Measurements from ENCODE around the gene SLITRK1.

DNA sequence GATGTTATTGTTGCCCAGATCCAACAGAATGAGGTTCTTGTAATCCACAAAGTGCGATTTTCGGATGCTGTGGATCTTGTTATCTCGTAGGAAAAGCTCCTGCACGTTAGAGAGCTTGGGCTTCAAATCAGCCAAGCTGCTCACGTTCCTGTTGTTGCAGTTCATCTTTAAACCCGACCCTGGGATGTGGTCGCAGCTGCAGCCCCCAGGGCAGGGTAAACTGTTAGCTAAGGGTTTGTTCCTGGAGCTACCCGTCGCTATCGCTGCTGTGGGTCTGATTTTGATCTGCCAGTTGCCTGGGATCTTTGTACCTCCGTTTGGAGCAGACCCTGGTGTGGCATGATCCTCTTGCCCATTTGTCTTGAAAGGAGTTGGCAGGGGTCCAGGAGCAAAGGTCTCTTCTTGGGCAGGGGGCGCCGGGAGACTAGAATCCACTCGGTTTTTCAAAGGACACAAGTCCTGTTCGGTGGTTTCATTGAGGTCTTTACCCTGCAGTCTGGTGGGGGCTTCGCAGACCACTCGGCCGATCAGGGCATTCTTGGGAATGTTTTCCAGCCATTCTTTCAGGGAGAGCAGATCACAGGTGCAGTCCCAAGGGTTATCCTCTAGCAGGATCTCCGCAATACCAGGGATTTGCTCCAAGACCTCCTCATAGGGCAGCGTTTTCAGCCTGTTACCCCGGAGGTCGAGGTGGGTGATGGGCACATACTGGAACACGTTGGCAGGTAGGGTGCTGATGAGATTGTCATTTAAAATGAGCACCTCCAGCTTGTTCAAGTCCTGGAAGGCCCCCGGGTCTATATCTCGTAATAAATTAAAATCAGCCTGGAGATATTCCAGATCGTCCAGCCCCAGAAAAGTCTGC is 1.8 kb downstream of the SLITRK1 start:
- TF ChIP-seq CTCF (conservative IDR thresholded peaks at IDR 0.05; ENCODE audit: low read depth, low read length) (no peak), EZH2 (IDR thresholded peaks at IDR 0.05; ENCODE audit: borderline replicate concordance, low read depth, low read length, poor library complexity, severe bottlenecking) (no peak)

Data from A673 (cell line).